ENCODE results near the gene HOXC10. TPM values are rescaled to one million over a fixed set of nuclear protein-coding genes. Genes with fewer than 3 reads are reported as not detected.
A peak's percentile ranks its signal among the peaks of the same experiment; 100 is the strongest.

HOXC10 gene
- total and polyA plus RNA-seq, 5 donors = not detected

GRCh38 chr12:54002915-54003389 lies 18.0 kb downstream of the HOXC10 start:
- Histone ChIP-seq H3K9me3 (ENCODE audit: control insufficient read depth, low read length) (no peaks in the 10 kb centered on the region), H3K27ac (ENCODE audit: low read length) (no peak overlapping the region), H3K27me3 (ENCODE audit: control insufficient read depth, insufficient read depth) (no peaks in the 10 kb centered on the region), H3K4me1 (ENCODE audit: control insufficient read depth, insufficient read depth, low read length) (no peaks in the 10 kb centered on the region), H3K4me3 (ENCODE audit: low read length) (no peak overlapping the region)
- 28% methylated on average over 19 of the region's 19 CpGs for WGBS
- DNase-seq (no peak), ATAC-seq (no peak)
- intact Hi-C loops (cut with DNase I) = no loop called here

GRCh38 chr12:54003625-54004024 lies 18.7 kb downstream of the HOXC10 start:
- H3K27ac ChIP-seq (ENCODE audit: low read length) = no peak overlapping the region
- intact Hi-C loops (cut with DNase I) = no loop called here
- H3K27me3 ChIP-seq (ENCODE audit: control insufficient read depth, insufficient read depth) = no peaks in the 10 kb centered on the region
- ATAC-seq (no peak), DNase-seq (no peak)
- WGBS = 31% methylated on average over 3 of the region's 3 CpGs
- no peaks in the 10 kb centered on the region for H3K9me3 ChIP-seq (ENCODE audit: control insufficient read depth, low read length)
- H3K4me1 ChIP-seq (ENCODE audit: control insufficient read depth, insufficient read depth, low read length) = no peaks in the 10 kb centered on the region
- H3K4me3 ChIP-seq (ENCODE audit: low read length) = no peak overlapping the region

- intact Hi-C loops (cut with DNase I) = no loop called here
- Histone ChIP-seq H3K4me1 (ENCODE audit: control insufficient read depth, insufficient read depth, low read length) (peaks cover under 1% of the 10 kb centered on the region), H3K27me3 (ENCODE audit: control insufficient read depth, insufficient read depth) (no peaks in the 10 kb centered on the region), H3K9me3 (ENCODE audit: control insufficient read depth, low read length) (no peaks in the 10 kb centered on the region), H3K4me3 (ENCODE audit: low read length) (no peak overlapping the region), H3K27ac (ENCODE audit: low read length) (no peak overlapping the region)
- 20% methylated on average over 20 of the region's 20 CpGs for WGBS
- ATAC-seq = no peak
- no peak for DNase-seq
These were observed 19.3 kb downstream of the HOXC10 start for GRCh38 chr12:54004063-54004840.

GRCh38 chr12:54004841-54005530 lies 20.0 kb downstream of the HOXC10 start:
- Histone ChIP-seq H3K27me3 (ENCODE audit: control insufficient read depth, insufficient read depth) (no peaks in the 10 kb centered on the region), H3K27ac (ENCODE audit: low read length) (no peak overlapping the region), H3K9me3 (ENCODE audit: control insufficient read depth, low read length) (no peaks in the 10 kb centered on the region), H3K4me1 (ENCODE audit: control insufficient read depth, insufficient read depth, low read length) (peaks cover 2% of the 10 kb centered on the region), H3K4me3 (ENCODE audit: low read length) (no peak overlapping the region)
- intact Hi-C loops (cut with DNase I) = loop anchor here in 1 of 4 donors (5.0 kb wide), 1 partner anchor 197 kb away; no protein-coding TSS in a partner anchor
- no peak for ATAC-seq
- WGBS = 16% methylated on average over 31 of the region's 31 CpGs
- DNase-seq = no peak

- H3K27ac ChIP-seq (ENCODE audit: low read length) = no peak overlapping the region
- H3K4me3 ChIP-seq (ENCODE audit: low read length) = no peak overlapping the region
- H3K27me3 ChIP-seq (ENCODE audit: control insufficient read depth, insufficient read depth) = no peaks in the 10 kb centered on the region
- WGBS = 9% methylated on average over 26 of the region's 26 CpGs
- H3K4me1 ChIP-seq (ENCODE audit: control insufficient read depth, insufficient read depth, low read length) = peaks cover 2% of the 10 kb centered on the region
- no peaks in the 10 kb centered on the region for H3K9me3 ChIP-seq (ENCODE audit: control insufficient read depth, low read length)
- ATAC-seq (no peak), DNase-seq (no peak)
- intact Hi-C loops (cut with DNase I) = loop anchor here in 1 of 4 donors (5.0 kb wide), 1 partner anchor 197 kb away; no protein-coding TSS in a partner anchor
These were observed 20.5 kb downstream of the HOXC10 start for GRCh38 chr12:54005531-54005852.

GRCh38 chr12:54005853-54006558 lies 21.1 kb downstream of the HOXC10 start:
- intact Hi-C loops (cut with DNase I) = loop anchor here in 3 of 4 donors (2.0 to 5.0 kb wide), 2 partner anchors 195 to 196 kb away; no protein-coding TSS in a partner anchor
- ATAC-seq (peak; percentile 86 to 91), DNase-seq (peak; percentile 83 to 95 (median 94))
- WGBS = 8% methylated on average over 39 of the region's 39 CpGs
- peak overlapping the region; percentile 50 for H3K4me3 ChIP-seq (ENCODE audit: low read length)
- peaks cover 2% of the 10 kb centered on the region for H3K4me1 ChIP-seq (ENCODE audit: control insufficient read depth, insufficient read depth, low read length)
- H3K27ac ChIP-seq (ENCODE audit: low read length) = no peak overlapping the region
- no peaks in the 10 kb centered on the region for H3K9me3 ChIP-seq (ENCODE audit: control insufficient read depth, low read length)
- H3K27me3 ChIP-seq (ENCODE audit: control insufficient read depth, insufficient read depth) = no peaks in the 10 kb centered on the region

- Histone ChIP-seq H3K4me3 (ENCODE audit: low read length) (peak overlapping the region; percentile 50), H3K27ac (ENCODE audit: low read length) (no peak overlapping the region), H3K9me3 (ENCODE audit: control insufficient read depth, low read length) (no peaks in the 10 kb centered on the region), H3K4me1 (ENCODE audit: control insufficient read depth, insufficient read depth, low read length) (peaks cover 2% of the 10 kb centered on the region), H3K27me3 (ENCODE audit: control insufficient read depth, insufficient read depth) (no peaks in the 10 kb centered on the region)
- no peak for ATAC-seq
- DNase-seq = no peak
- WGBS = 28% methylated on average over 22 of the region's 22 CpGs
- intact Hi-C loops (cut with DNase I) = loop anchor here in 3 of 4 donors (2.0 to 5.0 kb wide), 2 partner anchors 194 to 196 kb away; no protein-coding TSS in a partner anchor
These were observed 21.7 kb downstream of the HOXC10 start for GRCh38 chr12:54006559-54007220.

GRCh38 chr12:54007538-54008259 lies 22.8 kb downstream of the HOXC10 start:
- intact Hi-C loops (cut with DNase I) = loop anchor here (2.0 to 5.0 kb wide), 2 partner anchors 193 to 195 kb away; no protein-coding TSS in a partner anchor
- DNase-seq (no peak), ATAC-seq (no peak)
- H3K27ac ChIP-seq (ENCODE audit: low read length) = no peak overlapping the region
- no peak overlapping the region for H3K4me3 ChIP-seq (ENCODE audit: low read length)
- H3K27me3 ChIP-seq (ENCODE audit: control insufficient read depth, insufficient read depth) = no peaks in the 10 kb centered on the region
- H3K9me3 ChIP-seq (ENCODE audit: control insufficient read depth, low read length) = no peaks in the 10 kb centered on the region
- peaks cover 2% of the 10 kb centered on the region for H3K4me1 ChIP-seq (ENCODE audit: control insufficient read depth, insufficient read depth, low read length)
- WGBS = 50% methylated on average over 2 of the region's 2 CpGs

GRCh38 chr12:54008260-54008552 lies 23.3 kb downstream of the HOXC10 start:
- Histone ChIP-seq H3K27me3 (ENCODE audit: control insufficient read depth, insufficient read depth) (no peaks in the 10 kb centered on the region), H3K4me1 (ENCODE audit: control insufficient read depth, insufficient read depth, low read length) (peaks cover 2% of the 10 kb centered on the region), H3K27ac (ENCODE audit: low read length) (no peak overlapping the region), H3K9me3 (ENCODE audit: control insufficient read depth, low read length) (no peaks in the 10 kb centered on the region), H3K4me3 (ENCODE audit: low read length) (no peak overlapping the region)
- WGBS = 18% methylated on average over 2 of the region's 2 CpGs
- ATAC-seq (no peak), DNase-seq (no peak)
- intact Hi-C loops (cut with DNase I) = loop anchor here in 2 of 4 donors (2.0 to 5.0 kb wide), 2 partner anchors 193 to 194 kb away; no protein-coding TSS in a partner anchor
